GM18951 (cell line): Measurements from ENCODE around the gene TANC2.

Source experiments
- POLR2A ChIP-seq: IDR thresholded peaks from 4 replicates; pipeline ENCODE4 v1.6.1; 2011; ENCODE audit warnings: mild to moderate bottlenecking; ENCODE audit not compliant: insufficient read length, insufficient read depth; ENCODE audit errors: extremely low read depth
- in situ Hi-C: fragments of 300-500 bp; cut with MboI; formaldehyde crosslinking; loops from one replicate; pipeline ENCODE4 v1.12.0; 2022; ENCODE audit warnings: low sequenced_read_pairs, mixed read lengths, inconsistent platforms; ENCODE audit not compliant: unreplicated experiment

Gene TANC2

DNA sequence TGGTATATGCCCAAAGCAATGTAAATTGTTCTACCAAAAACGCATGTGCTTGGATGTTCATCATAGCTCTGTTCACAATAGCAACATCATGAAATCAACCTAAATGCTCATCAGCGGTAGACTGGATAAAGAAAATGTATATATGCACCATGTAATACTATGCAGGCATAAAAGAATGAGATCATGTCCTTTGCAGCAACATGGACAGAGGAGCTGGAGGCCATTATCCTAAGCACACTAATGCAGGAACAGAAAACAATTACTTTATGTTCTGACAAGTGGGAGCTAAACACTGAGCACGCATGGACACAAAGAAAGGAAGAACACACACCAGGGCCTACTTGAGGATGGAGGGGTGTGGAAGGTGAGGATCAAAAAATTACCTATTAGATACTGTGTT lies 33.7 kb downstream of the TANC2 start:
- in situ Hi-C loops: no loop called here
- TF ChIP-seq POLR2A: no peak

DNA sequence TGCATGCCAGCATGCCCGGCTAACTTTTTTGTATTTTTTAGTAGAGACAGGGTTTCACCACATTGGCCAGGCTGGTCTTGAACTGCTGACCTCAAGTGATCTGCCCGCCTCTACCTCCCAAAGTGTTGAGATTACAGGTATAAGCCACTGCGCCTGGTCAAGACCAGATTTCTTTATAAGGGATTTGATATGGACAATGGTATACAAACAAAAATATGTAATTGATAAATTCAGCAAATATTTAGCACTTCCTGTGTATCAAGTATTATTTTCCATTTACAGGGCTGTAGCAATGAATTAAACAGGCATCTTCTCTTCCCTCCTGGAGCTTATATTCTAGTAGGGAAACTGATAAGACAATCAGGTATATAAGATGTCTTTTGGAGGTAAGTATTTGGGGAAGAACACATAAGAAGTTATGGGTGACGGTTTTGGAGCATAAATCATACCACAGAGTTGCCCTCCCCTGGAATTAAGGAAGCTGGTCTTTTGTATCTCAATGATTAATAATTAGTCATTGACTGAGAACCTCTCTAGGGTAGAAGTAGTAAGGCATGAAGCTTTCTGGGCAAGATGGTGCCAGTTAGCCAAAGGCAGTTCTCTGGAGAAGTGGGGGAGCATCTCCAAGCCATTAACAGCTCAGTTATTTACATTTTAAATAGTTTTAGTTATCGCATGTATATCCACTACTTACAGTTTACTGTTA lies 35.8 kb downstream of the TANC2 start:
- in situ Hi-C loops: no loop called here
- no peak for TF ChIP-seq POLR2A

DNA sequence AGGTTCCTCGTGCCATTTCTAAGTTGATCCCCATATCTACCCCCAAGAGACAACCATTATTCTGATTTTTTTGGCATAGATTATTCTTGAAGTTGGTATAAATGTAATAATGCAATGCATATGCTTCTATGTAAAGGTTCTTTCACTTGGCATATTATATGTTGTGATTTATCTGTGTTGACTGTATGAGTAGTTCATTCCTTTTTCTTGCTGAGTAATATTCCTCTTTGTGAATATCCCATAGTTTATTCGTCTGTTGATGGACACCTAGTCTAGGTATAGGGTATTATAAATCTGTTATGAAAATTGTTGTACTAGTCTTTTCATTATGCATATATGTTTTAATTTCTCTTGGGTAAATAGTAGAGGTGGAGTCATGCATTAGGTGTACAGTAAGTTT lies 36.6 kb downstream of the TANC2 start:
- in situ Hi-C loops: no loop called here
- TF ChIP-seq POLR2A: no peak

DNA sequence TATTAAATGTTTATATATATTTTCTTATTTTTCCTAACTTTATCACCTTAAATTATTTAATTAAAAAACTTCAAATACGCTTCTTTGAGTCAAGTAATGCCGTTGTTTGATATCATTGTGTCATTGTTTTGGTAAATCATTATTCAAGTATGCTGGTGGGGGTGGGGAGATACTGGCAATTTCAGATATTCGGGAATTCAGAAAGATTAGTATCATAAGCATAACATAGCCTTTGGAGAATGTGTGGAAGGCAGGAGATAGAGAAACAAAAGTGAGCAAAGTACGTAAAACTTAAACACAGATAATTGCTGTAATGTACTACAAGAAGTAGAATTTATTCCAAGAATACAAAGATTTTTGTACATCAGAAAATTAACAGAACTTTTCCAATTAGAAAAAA lies 49.8 kb downstream of the TANC2 start:
- TF ChIP-seq POLR2A: no peak
- in situ Hi-C loops: no loop called here
